ENCODE data around the gene PRKAG2.
"Not testable (repeated sequence)": the region's sequence is repeated elsewhere in the genome, so short reads cannot be mapped to it uniquely, and the experiment has no call there.

Gene PRKAG2

GRCh38 chr7:151883857-151884256 lies 6.9 kb upstream of the PRKAG2 start:
- no peak for DNase-seq

GRCh38 chr7:151882734-151883133 lies 5.8 kb upstream of the PRKAG2 start:
- DNase-seq: no peak

DNA sequence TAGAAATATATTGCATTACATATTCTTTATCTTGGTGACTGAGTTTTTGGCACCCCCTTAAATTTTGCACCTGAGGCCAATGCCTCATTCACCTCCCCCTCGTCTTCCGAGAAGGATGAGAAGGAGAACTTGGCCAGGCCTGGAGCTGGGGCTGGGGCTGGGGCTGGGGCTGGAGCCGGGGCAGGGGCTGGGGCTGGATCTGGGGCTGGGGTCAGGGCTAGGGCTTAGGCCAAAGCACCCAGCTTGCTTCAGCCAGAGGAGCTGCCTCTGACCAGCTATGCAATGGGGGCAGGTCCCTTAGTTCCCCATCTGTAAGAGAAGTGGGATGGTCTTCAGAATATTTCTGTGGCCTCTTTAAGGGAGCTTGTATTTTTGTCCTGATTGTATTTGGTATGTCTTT lies 3.8 kb upstream of the PRKAG2 start:
- DNase-seq: no peak

- no peak for DNase-seq
These were observed 1.3 kb upstream of the PRKAG2 start for GRCh38 chr7:151877911-151878835.

DNA sequence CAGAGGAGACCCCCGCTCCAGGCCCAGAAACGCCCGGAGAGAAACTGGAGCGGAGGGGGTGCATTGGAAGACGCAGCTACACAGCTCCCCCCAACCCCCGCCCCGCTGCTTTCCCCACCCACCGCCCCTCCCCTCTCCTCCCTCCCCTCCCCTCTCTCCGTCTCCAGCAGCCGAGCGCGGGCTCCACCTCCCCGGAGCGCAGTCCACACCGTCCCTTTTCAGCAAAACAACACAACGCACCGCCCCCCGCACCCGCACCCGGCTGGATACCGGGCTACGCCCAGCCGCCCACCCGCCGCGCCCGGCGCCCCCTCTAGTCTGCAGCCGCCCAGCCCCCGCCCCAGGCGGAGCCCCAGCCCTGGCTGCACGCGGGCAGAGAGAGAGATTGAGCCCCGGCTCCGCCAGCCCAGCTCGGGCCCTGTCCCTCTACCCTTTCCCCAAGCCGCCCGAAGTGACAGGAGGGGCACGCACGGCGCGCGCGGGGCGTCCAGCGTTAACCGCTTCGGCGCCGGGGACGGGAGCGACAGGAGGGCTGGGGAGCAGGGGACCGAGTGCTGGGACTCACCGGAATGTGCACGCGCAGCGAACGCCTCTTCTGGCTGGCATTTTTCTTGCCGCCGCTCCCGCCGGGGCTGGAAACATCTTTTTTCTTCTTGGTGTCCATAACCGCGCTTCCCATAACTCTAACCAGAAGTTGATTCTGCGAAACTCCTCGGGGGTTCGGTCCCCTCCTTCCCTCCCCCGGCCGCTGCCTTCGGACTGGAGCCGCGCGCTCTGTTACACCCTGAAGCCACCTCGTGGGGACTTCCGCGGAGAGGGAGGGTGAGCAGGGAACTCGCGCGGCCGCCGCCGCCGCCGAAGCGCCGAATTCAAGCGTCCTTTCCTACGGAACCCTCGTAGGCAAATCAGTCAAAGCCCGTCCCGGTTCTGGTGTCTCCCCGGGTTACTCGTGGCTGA lies 695 bp downstream of the PRKAG2 start:
- peak; percentile 66 to 79 for DNase-seq

DNA sequence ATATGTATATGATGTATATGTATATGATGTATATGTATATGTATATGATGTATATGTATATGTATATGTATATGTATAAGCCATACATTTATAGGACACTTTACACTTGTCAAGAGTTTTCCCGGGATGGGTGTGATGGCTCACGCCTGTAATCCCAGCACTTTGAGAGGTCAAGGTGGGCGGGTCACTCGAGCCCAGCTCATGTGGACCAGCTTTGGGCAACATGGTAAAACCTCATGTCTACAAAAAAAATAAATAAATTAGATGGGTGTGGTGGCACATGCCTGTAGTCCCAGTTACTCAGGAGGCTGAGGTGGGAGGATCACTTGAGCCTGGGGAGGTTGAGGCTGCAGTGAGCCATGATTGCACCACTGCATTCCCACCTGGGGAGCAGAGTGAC lies 2.4 kb downstream of the PRKAG2 start:
- not testable (repeated sequence) for DNase-seq

- DNase-seq: no peak
These were observed 3.4 kb downstream of the PRKAG2 start for GRCh38 chr7:151873402-151873965.

- no peak for DNase-seq
These were observed 4.1 kb downstream of the PRKAG2 start for GRCh38 chr7:151872531-151873401.

- DNase-seq: peak; percentile 43 to 62
These were observed 5.0 kb downstream of the PRKAG2 start for GRCh38 chr7:151871904-151872303.

DNA sequence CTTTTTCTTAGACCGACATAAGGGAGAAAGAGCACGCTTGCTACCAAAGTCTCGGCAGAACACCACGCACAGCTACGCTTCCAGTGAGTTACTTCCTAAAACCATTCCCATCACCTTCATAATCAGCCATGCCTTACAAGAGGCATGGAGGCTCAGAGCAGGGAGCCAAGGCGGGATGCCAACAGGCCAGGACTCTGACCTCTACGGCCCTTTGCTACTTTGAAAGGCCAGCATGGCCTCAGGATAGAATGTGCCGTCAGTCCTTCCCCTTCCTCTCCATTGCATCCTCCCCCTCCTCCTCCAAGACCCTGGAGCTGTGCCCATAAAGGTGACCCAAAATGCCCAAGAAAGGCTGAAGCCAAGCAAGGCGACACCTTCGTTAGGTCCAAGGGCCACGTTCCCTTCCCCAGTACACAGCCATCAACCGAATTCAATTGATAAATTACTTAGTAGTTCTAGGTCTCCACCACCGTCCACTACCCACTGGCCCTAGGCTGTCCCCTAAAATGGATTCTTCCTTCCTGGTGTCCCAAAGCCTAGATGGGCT lies 5.7 kb downstream of the PRKAG2 start:
- no peak for DNase-seq

- DNase-seq: no peak
These were observed 6.7 kb downstream of the PRKAG2 start for GRCh38 chr7:151869968-151870918.

GRCh38 chr7:151869455-151869854 lies 7.5 kb downstream of the PRKAG2 start:
- peak; percentile 58 to 83 for DNase-seq

DNA sequence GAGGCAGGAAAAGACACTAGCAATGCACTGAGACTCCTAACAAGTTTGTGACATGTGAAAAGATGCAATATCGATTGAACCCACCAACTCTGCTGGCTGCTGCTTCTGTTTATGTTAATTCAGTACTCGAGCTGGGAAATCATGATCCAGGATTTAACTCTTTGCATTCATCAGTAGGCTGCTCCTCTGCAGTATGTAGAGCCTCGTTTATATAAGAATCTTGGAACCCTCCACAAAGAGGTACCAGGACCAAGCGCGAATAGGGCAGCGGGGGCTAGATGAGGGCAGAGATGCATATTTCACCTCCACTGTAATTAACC lies 7.8 kb downstream of the PRKAG2 start:
- no peak for DNase-seq

DNA sequence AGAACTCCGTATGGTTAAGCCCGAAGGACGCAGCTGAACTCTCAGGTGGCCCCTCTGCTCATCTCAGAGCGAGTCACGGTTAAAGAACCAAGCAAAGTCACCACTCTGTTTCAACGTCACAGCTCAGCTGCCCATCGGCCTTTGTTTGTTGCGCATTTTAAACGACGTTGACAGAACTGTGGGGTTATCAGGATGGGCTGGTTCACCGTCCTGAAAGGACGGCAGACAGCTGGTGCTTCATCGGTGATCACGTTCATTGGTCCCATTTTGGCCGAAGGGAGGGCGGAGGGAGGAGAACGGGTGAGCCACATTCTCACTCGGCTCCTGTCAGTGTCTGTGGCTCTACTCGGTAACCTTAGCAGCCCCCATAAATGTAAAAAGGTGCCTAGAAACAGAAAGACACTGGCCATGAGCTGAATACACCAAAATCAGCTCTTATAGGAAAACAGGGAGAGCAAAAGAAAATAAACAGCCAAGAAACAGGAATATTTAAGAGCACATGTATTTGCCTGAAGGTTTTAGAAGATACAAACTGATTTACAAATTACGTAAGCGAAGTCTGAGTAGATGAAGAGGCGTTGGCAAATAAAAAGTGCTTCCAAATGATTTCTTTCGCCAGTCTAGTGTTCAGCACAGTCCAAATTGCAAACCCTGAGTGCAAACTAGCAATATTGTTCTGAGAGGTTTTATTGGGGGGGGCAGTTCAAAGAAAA lies 8.4 kb downstream of the PRKAG2 start:
- no peak for DNase-seq

GRCh38 chr7:151867912-151868311 lies 9.0 kb downstream of the PRKAG2 start:
- no peak for DNase-seq

DNA sequence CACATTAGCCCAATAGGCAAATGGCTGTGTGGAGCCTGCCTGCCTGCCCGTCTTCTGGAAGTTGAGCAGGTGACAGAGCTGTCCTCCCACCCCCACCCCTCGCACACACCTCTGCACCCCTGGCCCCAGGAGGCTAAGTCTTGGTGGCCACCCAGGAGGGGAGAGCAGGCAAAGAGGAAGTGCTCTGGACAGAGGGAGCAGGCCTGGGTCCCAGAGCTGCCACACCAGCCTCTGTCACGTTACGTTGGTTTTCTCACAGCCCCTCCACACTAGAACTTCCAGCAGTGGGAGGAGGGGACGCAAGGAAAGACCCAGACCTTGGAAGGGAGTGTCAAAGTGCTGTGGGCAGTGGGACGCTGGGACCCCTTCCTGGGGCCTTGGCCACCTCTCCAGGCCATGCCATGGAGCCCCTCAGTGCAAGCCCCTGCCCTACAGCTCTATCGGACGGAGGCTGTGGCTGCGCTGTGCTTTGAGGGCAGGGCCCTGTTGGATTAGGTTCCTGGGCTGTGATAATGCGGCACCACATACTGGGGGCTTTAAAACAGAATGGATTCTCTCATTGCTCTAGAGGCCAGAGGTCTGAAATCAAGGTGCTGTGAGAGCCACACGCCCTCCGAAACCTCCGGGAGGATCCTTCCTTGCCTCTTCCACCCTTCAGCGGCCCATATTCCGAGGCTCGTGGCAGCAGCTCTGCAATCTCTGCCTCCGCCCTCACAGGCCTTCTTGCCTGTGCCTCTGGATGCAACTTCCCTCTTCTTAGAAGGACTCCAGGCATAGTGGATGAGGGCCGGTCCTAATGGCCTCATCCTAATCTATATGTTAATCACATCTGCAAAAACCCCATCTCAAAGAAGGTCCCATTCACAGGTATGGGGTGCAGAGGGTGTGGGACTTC lies 9.9 kb downstream of the PRKAG2 start:
- peak; percentile 62 to 74 for DNase-seq

DNA sequence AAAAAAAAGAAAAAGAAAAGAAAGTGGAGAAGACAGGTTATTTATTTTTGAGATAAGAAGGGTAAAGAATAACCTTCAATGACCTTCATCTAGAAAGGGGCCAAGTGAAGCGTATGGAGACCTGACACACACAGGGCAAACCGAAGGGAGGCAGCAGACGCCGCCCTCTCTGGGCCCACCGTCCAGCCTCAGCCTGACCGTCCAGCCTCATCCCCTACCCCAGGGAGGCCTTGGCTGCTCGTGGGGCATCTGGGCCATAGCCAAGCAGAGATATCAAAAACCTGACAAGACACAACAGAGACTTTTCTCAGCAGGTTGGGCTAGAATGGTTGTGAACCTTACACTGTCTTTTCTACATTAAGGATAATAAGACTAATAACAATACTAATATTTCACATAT lies 10.9 kb downstream of the PRKAG2 start:
- no peak for DNase-seq

- DNase-seq: no peak
These were observed 11.7 kb downstream of the PRKAG2 start for GRCh38 chr7:151865070-151865670.
